HG03066 (cell line): ENCODE results near the gene SLC8A2.

ENCODE experiments used
- ATAC-seq: cut with Tn5 transposase; IDR thresholded peaks from one replicate; pipeline ENCODE4 v1.9.1; 2021; ENCODE audit warnings: low read depth; ENCODE audit not compliant: unreplicated experiment

The SLC8A2 gene

DNA sequence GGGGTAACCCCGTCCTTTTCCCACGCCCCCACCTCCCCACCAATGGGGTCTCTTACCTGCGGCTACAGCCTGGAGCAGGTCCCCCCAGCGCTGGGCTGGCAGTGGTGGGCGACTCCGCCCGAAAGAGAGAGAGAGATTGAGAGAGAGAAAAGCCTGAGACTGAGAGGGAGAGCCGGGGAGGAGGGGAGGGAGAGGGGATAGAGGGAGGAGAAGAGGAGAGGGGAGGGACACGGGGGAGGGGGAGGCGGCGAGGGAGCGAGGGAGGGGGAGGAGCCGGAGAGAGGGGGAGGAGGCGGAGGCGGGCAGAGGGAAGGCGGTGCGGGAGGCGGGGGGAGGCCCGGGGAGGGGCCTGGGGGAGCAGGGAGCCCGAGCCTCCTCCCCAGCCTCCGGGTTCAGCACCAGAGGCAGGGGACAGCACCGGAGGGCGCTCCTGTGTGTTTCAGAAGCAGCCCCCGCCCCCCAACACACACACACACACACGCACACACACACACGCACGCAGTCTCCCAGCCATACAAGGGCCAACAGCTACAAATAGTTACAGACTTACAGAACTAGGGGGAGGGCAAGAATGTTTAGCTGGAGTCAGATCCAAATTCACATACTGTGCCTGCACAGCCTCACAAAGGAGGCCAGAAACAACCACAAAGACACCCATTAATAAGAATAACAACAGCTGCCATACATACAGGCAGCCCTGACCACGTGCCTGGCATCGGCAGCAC, at the start of gene SLC8A2:
TSS of gene SLC8A2 (minus strand) at position 161 of the 725 bp plus-strand sequence. CDS start 5,490 bp downstream, outside the sequence.
- ATAC-seq, result no peak

GRCh38 chr19:47520839-47521238, 49.1 kb upstream of the SLC8A2 start:
- no peak for ATAC-seq

GRCh38 chr19:47520343-47520806, 48.7 kb upstream of the SLC8A2 start:
- ATAC-seq, result no peak

DNA sequence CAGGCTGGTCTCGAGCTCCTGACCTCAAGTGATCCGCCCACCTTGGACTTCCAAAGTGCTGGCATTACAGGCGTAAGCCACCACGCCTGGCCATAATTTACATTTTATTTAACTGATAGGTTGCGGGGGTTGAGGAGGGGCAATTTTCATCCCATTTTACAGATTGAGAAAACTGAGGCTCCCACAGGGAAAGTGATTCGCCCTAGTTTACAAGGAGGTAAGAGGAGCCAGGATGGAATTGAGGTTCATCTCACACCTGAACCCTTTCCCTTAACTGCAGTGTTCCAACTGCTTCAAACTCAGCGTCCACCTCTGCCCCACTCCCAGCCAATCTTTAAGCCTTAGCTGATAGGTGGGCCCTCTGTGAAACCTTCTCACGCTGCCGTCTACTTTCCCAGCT, 47.2 kb upstream of the SLC8A2 start:
- ATAC-seq, result no peak

GRCh38 chr19:47518139-47518538, 46.4 kb upstream of the SLC8A2 start:
- ATAC-seq, result no peak

DNA sequence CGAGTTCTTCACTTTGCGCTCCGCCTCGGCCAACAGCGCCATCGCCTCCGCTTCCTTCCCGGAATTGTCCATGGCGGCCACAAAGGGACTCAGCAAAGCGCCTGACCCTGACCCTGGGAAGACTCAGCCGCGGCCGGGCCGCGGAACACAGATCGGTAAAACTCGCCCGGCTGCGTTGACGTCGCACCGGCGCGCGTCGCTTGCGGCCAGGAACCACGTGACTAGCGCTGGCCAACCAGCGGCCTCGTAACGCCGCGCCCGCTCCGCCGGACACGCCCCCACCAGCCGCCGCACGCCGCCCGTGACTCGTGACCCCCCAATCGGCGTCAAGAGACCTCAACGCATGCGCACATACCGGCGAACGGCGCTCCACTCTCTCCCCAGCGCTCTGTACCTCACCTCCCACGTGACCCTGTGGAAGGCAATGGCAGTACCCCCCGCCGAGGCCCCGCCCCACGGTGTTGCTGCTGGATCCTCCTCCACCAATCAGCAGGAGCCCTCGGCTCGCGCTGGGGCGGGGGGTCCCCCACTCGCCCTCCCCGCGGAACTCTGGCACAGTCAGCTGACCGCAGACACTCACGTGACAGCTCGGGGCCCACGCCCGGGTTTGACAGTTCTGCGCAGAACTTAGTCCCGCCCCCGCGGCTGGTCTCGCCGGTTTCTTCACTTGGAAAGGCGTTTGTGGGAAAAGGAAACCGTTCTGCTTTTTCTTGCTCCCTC, 43.3 kb upstream of the SLC8A2 start, which contains the start of gene NAPA:
TSS of gene NAPA (minus strand) at position 195 of the 720 bp plus-strand sequence. CDS start at position 72, 123 bp downstream.
- ATAC-seq, result peak; percentile 71

DNA sequence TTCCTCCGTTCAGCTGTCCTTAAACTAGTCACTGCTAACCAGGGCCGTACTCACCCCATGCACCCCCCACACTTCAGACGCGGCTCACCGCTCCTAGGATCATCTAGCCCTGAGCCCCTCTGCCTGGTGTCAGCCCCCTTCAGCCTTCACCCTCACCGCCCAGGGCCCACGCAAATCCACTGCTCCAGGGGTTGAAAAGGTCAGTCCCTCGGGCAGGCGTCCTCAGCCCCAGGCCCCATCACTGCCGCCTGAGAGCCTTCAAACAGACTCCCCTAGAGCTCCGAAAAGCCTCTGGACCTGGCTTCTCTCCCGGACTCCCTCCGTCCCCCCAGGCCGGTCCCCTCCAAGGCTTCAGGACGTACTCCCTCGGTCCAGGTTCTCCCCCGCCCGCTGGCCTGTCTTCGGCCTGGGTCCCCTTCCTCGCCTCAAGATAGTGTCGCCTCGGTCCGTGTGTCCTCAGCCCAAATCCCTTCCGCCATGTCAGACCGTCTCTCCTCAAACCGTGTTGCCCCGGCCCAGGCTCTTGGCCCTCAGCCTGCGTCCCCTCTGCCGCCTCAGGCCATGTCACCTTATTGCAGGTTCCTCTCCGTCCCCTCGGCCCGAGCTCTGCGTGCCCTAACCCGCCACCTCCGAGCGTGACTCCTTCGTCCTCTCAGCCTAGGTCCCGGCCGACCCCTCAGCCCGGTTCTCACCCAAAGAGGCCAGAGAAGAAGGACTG, 42.6 kb upstream of the SLC8A2 start:
- ATAC-seq, result no peak

DNA sequence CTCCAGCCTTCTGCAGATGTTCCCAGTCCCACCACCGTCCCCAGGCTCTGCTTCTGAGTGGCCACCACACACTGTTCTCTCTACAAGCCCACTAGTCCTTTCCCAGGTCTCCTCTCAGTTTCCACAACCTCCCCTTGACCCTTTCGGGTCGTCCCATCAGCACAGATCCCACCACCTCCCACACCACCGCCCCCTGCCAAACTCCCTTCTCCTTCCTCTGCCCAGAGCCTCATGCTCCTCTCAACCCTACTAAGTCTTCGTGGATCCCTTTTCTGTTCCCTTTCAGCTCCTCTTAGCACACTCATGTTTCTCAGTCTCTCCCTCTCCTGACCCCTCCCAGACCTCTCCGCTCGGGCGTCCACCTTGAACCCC, 41.2 kb upstream of the SLC8A2 start:
- no peak for ATAC-seq

- no peak for ATAC-seq
Measured at GRCh38 chr19:47512183-47512947, 40.7 kb upstream of the SLC8A2 start.

DNA sequence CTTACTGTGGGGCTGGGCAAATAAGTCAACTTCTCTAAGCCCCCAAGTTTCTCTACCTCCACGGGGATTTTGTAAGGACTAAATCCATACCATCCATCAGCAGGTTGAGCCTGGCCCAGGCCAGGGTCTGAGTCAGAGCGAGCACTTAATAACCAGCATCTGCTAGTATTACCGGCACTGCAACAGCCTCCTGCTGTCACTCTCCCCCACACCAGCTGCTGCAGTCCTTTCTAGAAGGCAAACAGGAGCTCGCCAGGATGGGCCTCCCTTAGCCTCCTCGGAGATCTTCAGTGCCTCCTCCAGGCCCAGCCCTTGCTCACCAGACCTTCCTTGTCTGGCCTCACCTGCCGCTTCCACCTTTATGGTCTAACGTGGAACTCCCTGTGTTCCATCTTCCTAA, 40.0 kb upstream of the SLC8A2 start:
- no peak for ATAC-seq

GRCh38 chr19:47511128-47511517, 39.4 kb upstream of the SLC8A2 start:
- no peak for ATAC-seq

- ATAC-seq, result no peak
Measured at GRCh38 chr19:47510516-47511127, 38.9 kb upstream of the SLC8A2 start.

GRCh38 chr19:47509973-47510372, 38.3 kb upstream of the SLC8A2 start:
- no peak for ATAC-seq

- no peak for ATAC-seq
Measured at GRCh38 chr19:47509170-47509847, 37.6 kb upstream of the SLC8A2 start.

DNA sequence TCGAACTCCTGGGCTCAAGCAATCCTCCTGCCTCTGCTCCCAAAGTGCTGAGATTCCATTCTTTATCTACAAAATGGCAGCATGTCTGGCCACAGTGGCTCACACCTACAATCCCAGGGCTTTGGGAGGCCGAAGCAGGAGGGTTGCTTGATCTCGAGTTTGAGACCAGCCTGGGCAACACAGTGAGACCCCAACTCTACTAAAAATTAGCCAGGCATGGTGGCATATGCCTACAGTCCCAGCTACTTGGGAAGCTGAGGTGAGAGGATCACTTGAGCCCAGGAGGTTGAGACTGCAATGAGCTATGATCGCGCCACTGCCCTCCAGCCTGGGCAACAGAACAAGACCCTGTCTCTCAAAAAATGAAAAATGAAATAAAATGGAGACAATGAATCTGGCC, 37.0 kb upstream of the SLC8A2 start:
- no peak for ATAC-seq

DNA sequence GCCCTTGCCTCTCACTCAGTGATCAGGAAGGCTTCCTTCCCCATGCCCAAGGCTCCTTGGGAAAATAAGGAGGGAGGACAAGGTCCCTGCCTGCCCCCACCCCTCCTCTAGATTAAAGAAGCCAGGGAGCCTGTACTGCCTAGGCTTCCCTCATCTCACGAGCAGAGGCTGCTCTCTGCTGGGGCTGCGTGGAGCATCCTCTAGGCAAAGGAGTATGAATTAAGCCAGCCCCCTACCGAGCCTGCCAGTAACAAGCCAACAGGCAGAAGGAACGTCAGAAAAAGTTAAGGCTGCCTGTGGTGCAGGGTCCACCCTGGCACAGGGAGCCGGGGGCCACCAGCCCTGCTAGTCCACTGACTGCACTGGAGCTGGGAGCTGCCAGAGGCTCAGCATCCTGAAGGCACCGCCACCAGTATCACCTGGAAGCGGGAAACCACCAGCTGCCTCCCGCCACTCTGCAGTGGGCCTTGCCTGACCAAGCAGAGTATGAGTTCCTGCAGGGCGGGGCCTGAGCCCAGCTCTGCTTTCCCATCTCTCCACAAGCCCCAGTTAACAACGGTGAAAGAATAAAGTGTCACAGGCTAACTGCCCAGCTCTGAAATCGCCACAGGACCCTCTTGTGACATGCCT, 36.3 kb upstream of the SLC8A2 start:
- no peak for ATAC-seq

DNA sequence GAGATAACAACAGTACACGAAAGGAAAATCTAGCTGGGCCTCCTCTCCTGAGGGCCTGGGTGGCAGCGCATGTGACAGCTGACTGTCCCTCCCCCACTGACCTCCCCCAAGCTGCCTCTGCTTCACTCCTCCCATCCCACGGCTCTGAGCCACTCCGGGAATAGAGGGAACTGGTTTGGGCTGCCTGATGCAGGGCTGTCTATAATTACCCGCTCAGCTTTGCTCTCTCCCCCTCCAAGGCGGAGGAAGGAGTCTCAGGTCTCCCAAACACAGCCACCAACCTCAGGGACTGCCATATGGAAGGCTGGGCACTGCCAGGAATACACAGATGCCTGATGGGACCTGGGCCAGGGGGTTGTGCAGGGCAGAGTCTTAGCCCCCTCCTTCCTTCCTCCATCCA, 35.3 kb upstream of the SLC8A2 start:
- ATAC-seq, result no peak

- no peak for ATAC-seq
Measured at GRCh38 chr19:47506459-47506858, 34.8 kb upstream of the SLC8A2 start.

GRCh38 chr19:47505506-47505905, 33.8 kb upstream of the SLC8A2 start:
- ATAC-seq, result no peak
